ENCODE measurements around the gene IMMP2L.
A peak's percentile ranks its signal among the peaks of the same experiment; 100 is the strongest.

The IMMP2L gene

DNA sequence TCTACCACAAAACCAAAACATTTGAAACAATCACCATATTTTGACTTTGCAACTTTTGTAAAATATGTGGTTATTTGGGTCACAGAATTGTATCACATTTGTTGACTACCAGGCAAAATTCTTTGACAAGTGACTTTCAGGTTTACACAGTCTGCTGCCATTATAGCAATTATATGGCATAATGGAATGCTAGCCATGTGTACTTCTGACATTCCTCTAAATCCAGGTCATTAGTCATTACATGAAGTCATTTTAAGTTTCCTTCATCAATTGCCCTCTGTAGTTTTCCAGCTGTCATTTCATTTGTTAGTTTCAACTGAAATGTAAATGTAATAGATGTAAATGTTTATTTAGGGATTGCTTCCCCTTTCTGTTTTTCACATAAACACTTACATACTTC, 137.5 kb downstream of the IMMP2L start:
- no peak for TF ChIP-seq CTCF (IDR thresholded peaks at IDR 0.05; ENCODE audit: unreplicated experiment in 3 of 3)
- peaks cover 2% of the 10 kb centered on the region for H3K9me3 Mint-ChIP-seq

GRCh38 chr7:111414374-111414773, 147.9 kb downstream of the IMMP2L start:
- Mint-ChIP-seq H3K4me3 (no peak overlapping the region), H3K27me3 (ENCODE audit: low read depth) (no peaks in the 10 kb centered on the region), H3K4me1 (peaks cover 7% of the 10 kb centered on the region), H3K36me3 (ENCODE audit: low read depth) (no peaks in the 10 kb centered on the region), H3K27ac (no peak overlapping the region), H3K9me3 (no peaks in the 10 kb centered on the region)
- no peak for TF ChIP-seq CTCF (IDR thresholded peaks at IDR 0.05; ENCODE audit: unreplicated experiment in 3 of 3)

More for the DNA sequence above, 137.5 kb downstream of the IMMP2L start:
- no peaks in the 10 kb centered on the region for H3K36me3 Mint-ChIP-seq (ENCODE audit: low read depth)
- no peaks in the 10 kb centered on the region for H3K27me3 Mint-ChIP-seq (ENCODE audit: low read depth)
- no peaks in the 10 kb centered on the region for H3K4me1 Mint-ChIP-seq
- no peak overlapping the region for H3K4me3 Mint-ChIP-seq
- peak overlapping the region in 1 of 3 experiments; percentile 20 for H3K27ac Mint-ChIP-seq

- H3K4me1 Mint-ChIP-seq, result peaks cover 7% of the 10 kb centered on the region
- H3K36me3 Mint-ChIP-seq (ENCODE audit: low read depth), result no peaks in the 10 kb centered on the region
- H3K4me3 Mint-ChIP-seq, result no peak overlapping the region
- no peaks in the 10 kb centered on the region for H3K27me3 Mint-ChIP-seq (ENCODE audit: low read depth)
- no peaks in the 10 kb centered on the region for H3K9me3 Mint-ChIP-seq
- TF ChIP-seq CTCF (IDR thresholded peaks at IDR 0.05; ENCODE audit: unreplicated experiment in 3 of 3), result no peak
- H3K27ac Mint-ChIP-seq, result no peak overlapping the region
Observed at GRCh38 chr7:111413739-111414138, 148.6 kb downstream of the IMMP2L start.

DNA sequence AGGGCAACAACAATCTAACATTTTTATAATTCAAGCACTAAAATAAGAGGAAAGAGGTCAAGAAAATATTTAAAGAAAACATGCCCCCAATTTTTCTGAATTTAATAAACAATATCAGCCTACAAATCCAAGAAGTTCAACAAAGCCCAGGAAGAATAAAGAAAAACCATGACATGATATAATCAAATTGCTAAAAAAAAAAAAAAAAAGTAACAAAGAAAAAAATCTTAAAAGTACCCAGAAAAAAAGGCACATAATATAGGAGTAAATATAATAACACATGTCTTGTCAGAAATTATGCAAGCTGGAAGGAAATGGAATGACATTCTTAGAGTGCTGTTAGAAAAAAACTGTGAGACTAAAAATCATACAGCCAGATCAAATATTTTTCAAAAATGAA, 151.4 kb downstream of the IMMP2L start:
- no peaks in the 10 kb centered on the region for H3K27me3 Mint-ChIP-seq (ENCODE audit: low read depth)
- no peaks in the 10 kb centered on the region for H3K36me3 Mint-ChIP-seq (ENCODE audit: low read depth)
- no peaks in the 10 kb centered on the region for H3K9me3 Mint-ChIP-seq
- H3K4me1 Mint-ChIP-seq, result peaks cover 4% of the 10 kb centered on the region
- no peak overlapping the region for H3K27ac Mint-ChIP-seq
- no peak for TF ChIP-seq CTCF (IDR thresholded peaks at IDR 0.05; ENCODE audit: unreplicated experiment in 3 of 3)
- no peak overlapping the region for H3K4me3 Mint-ChIP-seq

DNA sequence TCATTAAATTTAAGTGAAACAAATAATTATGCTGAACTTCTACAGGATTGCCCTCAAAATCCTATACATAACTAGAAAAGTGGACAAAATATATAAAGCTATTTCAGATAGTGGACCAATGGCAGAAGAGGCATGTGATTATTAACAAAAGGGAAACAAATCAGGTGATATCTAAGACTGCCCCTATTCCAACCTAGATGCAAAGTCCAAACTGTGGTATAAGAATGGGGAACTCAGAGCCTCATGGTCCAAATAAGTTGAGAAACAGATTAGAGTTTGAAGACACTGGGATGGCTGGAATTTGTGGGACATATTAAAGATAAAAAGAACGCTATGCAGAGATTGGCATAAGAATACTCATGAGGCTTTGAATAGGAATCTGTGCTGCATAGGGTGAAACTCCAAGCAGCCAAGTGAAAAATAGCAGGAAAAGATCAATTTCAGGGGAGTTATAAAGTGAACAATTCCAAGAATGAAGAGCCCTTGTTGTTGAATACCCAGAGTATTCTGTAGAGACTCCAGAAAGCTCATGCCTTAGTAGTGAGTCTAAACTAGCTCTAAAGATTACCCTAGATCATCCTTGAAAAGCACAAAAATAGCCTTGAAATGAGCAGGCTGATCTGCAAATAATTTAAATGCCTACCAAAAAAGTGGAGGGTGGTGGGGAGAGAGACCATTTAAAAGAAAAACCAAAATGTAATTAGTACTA, 152.4 kb downstream of the IMMP2L start:
- H3K27me3 Mint-ChIP-seq (ENCODE audit: low read depth), result no peaks in the 10 kb centered on the region
- no peaks in the 10 kb centered on the region for H3K36me3 Mint-ChIP-seq (ENCODE audit: low read depth)
- H3K4me1 Mint-ChIP-seq, result peaks cover 4% of the 10 kb centered on the region
- no peak for TF ChIP-seq CTCF (IDR thresholded peaks at IDR 0.05; ENCODE audit: unreplicated experiment in 3 of 3)
- no peak overlapping the region for H3K4me3 Mint-ChIP-seq
- H3K27ac Mint-ChIP-seq, result no peak overlapping the region
- no peaks in the 10 kb centered on the region for H3K9me3 Mint-ChIP-seq

- Mint-ChIP-seq H3K4me1 (peaks cover 2% of the 10 kb centered on the region), H3K27ac (no peak overlapping the region), H3K4me3 (no peak overlapping the region), H3K27me3 (ENCODE audit: low read depth) (no peaks in the 10 kb centered on the region), H3K9me3 (no peaks in the 10 kb centered on the region), H3K36me3 (ENCODE audit: low read depth) (no peaks in the 10 kb centered on the region)
- no peak for TF ChIP-seq CTCF (IDR thresholded peaks at IDR 0.05; ENCODE audit: unreplicated experiment in 3 of 3)
Observed at GRCh38 chr7:111408724-111409123, 153.6 kb downstream of the IMMP2L start.
